ENCODE results near the gene FARP2.

The FARP2 gene

DNA sequence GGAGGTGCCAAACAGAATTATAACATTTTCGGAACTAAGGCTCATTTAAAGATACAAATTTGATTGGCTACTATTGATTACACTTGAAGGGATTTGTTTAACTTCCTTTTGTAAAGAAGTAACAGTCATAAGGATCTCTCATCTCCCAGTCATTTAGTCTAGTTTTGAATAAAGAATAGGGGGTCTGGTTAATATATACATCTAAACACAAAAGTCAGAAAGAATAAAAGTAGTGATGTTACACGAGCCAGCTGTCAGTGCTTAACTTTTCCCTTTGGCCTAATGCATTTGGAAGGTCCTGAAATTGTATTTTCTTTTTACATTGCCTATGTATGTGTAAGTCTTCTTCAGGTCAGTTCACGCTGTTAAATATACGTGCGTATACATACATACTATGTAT is 32.3 kb upstream of the FARP2 start:
- DNase-seq (ENCODE audit: low read depth in 2 of 2) = no peak

DNA sequence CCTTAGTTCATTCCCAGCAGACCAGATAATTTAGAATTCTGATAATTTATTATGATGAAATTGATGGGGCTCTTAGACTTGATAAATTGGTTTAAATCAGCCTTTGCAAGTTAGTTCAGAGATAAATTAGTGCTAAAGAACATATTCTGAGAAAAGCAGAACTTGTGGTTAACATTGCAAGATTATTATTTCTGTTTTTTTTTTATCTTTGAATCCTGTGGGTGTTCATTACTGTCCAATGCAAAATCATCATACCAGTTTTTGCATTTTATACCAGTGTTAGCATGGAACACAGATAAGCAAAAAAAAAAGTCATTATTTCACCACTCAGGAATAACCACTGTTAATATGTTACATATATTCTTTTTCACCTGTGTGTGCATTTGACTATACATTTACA is 31.3 kb upstream of the FARP2 start:
- DNase-seq (ENCODE audit: low read depth in 2 of 2) = no peak

DNA sequence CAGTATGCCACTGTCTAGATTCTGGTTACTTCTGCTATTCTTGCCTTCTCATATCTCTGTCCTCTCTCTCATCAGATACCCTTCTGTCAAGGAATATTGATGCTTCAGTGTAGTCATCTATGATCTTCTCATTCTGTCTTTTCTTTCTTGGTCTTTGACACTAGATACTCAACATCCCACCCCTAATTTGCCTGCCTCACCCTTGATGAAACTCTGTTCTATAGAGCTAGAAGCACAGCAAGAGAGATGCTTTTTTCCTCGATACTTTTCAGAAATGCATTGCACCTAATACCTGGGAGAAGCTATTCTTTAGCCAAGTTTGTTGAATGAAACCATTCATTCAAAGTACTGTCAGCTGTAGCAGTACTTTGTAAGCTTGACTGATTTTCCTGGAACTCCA is 30.8 kb upstream of the FARP2 start:
- no peak for DNase-seq (ENCODE audit: low read depth in 2 of 2)

DNA sequence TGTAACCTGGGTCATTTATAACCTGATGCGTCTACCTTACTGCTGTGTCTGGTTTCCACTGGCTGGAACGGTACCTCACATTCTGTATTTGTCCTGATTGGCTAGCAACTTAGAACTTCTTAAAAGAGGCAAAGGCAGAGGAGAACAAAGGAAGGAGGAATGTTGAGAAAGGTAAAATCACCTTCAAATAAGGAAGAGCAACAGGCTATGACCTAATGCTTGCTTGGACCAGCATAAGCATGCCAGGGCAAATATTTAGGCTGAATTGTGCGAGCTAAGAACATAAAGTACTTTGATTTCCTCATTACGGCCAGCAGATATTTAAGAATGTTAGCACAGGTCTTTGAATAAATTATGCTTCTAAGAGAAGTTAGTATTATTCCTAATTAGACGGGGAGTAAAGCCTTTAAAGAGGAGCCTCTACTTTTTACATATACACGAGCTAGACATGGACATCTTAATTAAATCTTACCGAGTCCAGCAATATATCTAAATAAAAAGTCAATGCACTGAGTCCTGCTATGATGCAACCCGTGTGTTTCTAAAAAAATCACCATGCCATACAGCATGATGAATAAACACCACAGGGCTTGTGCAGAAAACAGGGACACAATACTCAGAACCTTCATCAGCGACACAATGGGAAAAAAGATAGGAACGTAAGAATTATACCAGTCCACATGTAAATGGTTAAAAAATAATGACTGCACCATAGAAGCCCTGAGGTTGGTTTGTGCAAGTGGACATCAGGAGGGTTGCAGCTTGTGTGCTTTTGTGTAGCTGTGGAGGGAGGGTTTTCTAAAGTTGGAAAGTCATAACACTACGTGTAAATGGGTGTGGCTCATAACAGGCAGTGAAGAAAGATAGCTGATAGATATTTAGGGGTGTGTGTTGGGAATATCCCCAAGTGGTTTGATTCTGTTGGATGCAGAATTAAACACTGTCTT is 26.1 kb upstream of the FARP2 start:
- no peak for DNase-seq (ENCODE audit: low read depth in 2 of 2)

DNA sequence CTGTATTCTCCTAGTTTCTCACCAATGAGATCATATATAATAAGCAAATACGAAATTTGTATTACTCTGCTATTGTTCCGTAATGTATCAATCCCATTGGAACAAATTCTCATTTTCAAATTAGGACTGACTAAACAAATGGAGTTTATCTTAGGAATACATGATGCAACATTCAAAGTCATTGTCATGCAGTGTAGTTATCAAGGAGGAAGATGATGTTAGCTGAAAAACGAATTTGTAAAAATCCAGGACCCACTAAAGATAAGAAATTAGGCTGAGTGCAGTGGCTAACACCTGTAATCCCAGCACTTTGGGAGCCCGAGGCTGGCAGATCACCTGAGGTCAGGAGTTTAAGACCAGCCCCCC is 25.5 kb upstream of the FARP2 start:
- no peak for DNase-seq (ENCODE audit: low read depth in 2 of 2)

DNA sequence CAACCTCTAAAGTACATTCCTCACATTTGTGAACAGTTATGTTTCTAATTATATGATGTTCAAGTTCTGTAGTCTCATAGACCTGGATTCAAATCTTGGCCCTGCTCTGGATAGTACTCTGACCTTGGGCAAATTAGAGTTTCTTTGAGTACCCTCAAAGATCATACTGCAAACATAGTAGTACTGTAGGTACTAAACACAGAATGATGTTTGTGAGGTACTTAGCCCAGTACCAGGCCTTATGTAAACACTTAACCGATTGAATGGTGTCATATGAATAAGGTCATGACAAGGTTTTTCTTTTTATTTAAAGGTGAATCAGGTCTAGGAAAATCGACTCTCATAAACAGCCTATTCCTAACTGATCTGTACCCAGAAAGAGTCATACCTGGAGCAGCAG is 21.3 kb upstream of the FARP2 start:
- DNase-seq (ENCODE audit: low read depth in 2 of 2) = no peak

DNA sequence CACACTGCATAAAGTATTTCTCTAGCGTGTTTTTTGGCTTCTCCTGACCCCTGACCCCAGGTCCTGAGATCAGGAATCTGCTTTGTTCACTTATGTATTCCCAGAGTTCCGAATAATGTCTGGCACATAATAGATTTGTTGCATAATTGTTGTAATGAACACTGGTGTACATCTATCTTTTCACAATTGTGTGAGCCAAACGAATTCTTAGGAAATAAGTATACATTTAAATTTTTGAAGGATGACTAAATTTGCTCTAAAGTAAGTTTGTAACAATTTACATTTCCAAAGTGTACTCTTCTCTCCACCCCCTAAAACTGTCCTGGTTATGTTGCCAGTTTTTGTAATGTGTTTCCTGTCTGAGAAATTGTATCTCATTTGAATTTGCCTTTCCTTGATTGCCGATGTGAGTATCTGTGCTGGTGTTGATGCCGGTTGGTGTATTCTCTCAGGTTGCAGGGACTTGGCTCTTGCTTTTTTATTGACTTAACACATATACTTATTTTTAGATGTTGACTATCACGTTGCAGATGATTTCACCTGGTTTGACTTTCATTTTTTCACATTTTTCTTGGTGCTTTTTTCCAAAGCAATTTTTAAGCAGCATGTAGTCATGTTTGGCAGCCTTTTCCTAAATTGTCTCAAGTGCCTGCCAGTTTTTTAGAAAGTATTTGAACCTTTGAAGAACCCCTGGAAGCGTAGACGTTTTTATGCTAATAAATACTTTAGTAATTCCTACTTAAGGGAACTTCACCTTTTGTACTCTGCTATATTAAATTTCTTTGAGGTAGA is 16.1 kb upstream of the FARP2 start:
- DNase-seq (ENCODE audit: low read depth in 2 of 2) = no peak

DNA sequence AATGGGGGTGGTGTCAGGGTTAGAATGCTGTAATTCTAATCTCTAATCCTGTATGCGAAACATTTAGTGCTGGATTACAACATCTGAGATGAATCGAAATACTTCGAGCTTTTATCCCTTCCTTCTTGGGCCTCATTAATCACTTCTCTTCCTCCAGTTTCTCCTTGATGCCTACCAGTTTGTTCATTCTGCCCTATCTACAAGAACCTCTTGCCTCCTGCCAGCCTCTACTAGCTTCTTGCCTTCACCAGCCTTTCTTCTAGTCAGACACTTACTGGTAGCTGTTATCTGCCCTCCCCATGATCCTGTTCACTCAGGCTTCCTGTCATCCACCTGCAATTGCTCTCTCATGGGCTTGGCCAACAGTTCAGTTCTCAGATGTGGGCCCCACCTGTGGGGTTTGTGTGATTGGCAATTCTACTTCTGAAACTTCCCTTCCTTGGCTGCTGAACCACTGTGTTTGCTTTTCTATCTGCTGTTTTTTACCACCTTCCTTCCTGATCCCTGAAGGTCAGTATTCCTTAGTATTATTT is 15.4 kb upstream of the FARP2 start:
- DNase-seq (ENCODE audit: low read depth in 2 of 2) = no peak

DNA sequence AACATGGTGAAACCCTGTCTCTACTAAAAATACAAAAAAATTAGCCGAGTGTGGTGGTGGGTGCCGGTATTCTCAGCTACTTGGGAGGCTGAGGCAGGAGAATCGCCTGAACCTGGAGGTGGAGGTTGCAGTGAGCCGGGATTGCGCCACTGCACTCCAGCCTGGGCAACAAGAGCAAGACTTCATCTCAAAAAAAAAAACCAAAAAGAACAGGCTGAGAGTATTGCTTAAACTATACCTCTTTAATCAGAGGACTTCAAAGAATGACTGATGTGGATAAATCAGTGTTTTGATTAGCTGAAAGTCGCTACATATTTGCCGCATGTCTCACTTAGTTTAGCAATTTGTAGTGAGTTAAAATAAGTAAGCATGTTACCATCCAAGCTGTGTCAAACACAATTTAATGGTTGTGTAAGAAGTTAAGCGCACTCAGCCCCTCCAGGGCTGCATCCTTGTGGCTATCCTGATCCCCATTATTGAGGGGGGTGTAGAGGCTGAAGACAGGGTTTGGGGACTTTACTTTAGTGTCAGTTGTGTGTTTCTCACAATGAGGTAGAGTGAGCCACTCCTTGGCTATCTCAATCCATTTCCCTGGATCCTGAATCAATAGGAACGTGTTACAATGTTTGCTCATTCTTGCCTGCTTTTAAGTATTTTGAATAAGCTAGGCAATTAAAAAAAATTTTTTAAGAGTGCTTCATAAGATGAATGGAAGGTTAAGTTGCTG is 11.0 kb upstream of the FARP2 start:
- DNase-seq (ENCODE audit: low read depth in 2 of 2) = no peak

DNA sequence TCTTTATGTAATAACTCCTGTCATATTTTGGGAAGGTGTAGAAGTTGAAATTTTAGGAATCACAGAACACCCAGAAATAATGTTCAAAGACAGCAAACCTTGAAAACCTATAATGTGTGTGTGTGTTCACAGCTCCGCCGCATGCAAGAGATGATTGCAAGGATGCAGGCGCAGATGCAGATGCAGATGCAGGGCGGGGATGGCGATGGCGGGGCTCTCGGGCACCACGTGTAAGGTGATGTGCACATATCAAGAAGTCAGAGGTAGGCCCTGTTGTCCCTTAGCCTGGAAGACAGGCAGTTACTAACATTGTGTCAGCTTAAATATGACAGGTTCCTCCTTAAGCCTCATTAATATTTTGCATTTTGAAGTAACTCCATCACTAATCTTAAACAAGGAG is 6.1 kb upstream of the FARP2 start:
- DNase-seq (ENCODE audit: low read depth in 2 of 2) = no peak

DNA sequence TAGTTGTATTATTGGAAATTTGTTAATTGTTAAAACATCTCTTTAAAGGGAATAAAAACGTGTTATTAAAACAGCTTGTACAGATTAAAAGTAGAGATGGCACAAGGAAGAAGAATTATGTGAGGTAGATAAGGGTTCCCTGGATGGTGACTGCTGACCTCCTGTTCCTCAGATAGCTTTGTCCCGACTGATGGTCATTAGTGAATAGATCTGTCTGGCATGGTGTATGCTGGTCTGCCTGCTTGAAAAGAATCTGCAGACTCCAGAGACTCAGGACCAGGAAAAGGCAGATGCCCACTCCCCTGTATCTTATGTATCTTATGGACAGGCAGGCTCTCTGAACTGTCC is 5.6 kb upstream of the FARP2 start:
- DNase-seq (ENCODE audit: low read depth in 2 of 2) = no peak

DNA sequence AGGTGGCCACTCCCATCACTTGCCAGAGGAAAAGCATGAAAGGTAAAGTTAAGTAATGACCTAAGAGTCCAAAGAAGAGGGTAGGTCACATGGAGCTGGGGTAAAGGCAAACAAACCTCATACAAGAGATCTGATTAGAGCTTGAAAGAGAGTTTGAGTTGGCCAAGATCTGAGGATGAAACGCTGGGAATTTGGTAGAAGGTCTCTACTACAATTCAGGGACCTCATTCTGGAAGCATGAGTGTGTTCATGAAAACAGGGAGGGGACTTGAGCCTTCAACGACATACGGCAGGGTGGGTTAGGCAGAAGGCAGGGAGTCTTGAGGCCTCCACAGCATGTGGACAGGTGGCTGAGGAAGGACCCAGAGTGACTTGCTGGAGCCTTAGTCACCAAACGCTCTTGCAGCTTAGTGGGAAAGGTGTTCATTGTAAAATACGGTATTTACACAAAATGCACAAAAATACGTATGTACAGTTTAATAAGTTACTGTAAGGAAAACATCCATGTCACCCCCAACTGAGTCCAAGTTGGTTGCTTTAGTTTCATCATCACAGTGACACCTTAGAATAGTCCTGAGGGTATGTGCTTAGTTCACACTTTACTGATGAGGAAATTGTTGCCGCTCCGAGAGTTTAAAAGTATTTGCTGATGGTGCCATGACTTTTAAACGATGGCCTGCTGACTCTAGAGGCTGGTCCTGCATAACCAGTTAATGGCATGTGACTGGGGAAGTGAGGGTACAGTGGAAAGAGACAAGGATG is 5.0 kb upstream of the FARP2 start:
- DNase-seq (ENCODE audit: low read depth in 2 of 2) = no peak

DNA sequence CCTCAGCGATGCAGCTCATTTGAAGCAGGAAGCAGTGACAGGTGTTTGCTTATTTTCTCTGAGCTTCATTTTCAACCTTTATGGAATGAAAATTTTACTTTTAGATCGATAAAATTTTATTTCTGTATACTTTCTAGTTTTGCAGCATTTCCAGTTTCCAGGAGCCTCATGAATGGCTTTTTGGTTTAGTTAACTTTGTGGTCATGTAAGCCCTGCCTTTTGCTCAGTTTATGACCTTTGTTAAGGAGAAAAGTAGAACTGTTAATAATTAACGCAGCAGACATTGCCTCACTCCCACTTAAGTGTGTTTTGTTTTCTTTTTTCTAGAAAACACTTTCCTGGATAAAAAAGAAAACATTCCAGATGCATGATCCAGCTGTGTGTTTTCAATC is 4.4 kb upstream of the FARP2 start:
- no peak for DNase-seq (ENCODE audit: low read depth in 2 of 2)

DNA sequence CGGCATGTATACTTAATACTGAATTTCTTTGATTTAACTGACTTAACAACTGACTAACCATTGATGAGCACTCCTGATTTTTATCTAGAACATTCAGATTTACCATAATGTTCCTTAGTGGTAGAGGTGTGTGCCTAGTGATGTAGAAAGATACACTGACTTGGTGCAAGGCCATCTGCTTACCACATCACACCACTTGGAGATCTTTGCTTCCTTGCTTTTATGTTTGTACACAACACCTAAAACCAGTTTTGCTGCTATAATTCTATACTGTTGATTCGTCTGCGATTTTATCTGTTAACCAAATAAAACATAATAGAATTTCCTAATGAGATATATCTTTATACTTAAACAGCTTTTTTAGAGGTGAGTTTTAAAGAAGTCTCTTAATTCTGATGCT is 3.9 kb upstream of the FARP2 start:
- DNase-seq (ENCODE audit: low read depth in 2 of 2) = no peak

DNA sequence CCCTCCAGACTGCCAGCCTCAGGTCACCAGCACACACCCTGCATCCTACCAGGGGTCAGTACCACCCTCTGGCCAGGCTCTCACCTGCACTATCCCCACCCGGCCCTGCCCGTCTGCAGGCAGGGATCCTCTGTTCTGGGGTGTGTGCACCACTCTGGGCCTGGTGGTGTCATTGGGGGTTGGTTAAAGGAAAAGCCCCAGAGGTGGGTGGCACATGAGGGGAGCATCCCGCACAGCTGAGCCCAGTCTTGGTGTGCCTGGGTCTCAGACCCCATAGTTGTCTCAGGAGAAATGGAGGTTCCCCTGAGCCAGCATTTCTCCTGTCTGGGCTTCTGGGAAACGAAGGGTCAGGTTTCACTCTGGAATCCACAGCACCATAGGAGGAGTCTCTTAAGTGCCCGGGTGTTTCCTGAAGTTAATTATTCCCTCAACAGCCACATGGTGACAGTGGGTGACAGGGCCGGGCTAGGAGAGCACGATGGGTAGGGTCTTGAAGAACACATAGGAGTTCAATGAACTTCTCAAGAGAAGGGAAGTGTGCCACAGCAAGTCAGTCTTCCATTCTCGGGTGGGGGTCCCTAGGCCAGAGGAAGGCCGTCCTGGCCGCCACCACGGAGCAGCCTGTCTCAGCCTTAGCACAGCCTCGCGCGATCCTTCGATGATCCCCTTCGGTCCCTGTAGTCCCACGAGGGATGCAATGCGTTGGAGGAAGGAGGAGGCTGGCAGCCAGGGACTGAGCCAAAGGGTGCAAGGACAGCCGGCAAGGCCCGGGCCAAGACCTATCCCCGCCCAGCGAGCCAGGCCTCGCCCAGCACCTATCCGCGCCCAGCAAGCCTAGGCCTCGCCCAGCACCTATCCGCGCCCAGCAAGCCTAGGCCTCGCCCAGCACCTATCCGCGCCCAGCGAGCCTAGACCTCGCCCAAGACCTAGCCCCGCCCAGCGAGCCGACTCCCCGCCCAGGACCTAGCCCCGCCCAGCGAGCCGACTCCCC is 1.1 kb upstream of the FARP2 start:
- peak; percentile 38 to 60 for DNase-seq (ENCODE audit: low read depth in 2 of 2)

DNA sequence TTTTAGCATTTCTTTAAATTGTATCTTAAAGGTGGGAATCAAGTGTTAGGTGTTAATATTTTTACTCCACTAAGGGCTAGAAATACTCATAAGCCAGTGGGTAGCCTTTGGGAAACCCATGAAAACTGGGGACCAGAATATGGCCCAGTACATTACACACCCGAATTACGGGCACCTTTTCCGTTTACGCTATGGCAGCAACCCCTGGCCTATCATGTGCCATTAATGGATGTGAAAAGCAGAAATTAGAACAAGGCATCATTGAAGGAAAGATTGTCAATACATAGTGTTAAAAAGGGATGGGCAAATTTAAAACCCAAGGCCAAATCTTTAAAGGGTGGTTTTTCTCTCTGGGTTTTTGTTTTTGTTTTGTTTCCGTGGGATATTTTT is 781 bp downstream of the FARP2 start:
- DNase-seq (ENCODE audit: low read depth in 2 of 2) = no peak

DNA sequence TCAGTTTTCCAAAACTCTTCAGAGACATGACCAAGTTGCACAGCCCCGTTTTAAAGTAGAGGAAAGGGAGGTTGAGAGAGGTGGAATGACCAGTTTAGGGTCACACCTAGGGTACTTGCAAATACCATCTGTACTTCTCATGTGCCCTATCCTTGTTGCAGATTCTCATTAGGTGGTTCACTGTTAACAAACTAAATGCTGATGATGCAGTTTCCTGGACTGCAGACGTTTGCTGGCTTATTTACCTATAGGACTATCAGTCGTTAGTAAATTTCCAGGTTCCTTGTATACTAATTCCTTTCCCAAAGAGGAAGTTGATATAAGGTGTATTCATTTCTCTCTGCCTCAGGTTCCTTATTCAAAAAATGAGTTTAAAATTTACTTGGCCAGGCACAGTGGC is 1.4 kb downstream of the FARP2 start:
- DNase-seq (ENCODE audit: low read depth in 2 of 2) = no peak

DNA sequence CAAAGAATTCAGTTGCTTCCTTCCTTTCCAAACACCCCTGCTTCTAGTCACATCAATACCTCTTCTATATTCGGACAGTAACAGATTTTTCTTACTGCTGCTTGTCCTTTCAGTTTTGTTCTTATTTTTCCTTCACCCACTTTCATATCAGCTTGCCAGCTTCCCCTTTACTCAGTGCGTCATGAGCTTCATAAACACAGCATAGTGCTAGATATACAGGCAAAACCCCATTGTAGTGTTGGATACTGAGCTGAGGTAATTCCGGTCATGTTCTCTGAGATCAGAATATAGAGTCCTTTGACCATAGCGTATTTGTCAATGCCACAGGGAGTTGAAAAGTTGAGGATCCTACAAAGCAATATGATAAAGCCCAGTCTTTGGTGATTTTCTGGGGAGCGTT is 2.4 kb downstream of the FARP2 start:
- DNase-seq (ENCODE audit: low read depth in 2 of 2) = no peak

DNA sequence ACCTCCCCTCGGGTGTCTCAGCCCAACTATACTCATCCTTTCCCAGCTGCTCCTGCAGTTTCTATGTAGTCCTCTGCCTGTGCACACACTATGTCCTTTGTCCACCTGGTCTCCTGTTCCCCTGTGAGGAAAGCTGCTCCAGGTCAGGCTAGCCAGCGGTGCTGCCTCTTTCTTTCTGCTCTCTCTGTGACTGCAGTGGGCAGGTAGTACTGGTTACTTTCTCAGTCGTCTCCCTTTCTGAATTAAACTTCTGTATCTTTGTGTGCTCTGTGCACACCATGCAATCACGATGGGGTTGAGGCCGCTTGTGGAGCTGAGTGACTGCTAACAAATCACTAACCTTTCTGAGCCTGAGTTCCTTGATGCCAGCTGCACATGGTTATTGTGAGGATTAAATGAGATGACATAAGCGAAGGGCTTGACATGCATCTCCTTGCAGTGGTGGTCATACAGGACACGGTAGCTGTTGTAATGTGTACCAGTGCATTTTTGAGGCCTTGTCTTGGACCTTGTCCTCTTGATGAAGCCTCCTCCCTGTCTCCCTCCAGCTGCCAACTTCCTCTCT is 3.5 kb downstream of the FARP2 start:
- DNase-seq (ENCODE audit: low read depth in 2 of 2) = no peak

DNA sequence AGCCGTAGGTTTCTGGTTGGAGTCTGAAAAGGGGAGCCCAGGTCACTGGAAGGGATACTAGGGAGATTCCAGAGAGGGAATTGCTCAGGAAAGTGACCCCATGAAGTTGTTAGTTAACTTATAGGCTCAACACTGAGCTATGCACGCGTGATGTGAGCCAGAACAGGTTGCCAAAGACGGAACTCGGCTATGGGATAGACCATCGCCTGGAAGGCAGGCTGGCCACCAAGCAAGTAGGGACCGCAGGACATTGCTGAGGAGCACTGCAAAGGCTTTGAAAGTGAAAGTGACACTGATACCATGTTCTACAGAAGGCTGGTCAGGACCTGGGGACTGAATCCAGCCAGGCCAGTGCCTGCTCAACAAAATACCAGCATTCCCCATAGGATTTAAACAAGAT is 7.3 kb downstream of the FARP2 start:
- DNase-seq (ENCODE audit: low read depth in 2 of 2) = no peak
